Adrenal gland (tissue), 5 donors: ENCODE measurements around the gene PRPF8.
A peak's percentile ranks its signal among the peaks of the same experiment; 100 is the strongest.

Experiments
- POLR2A ChIP-seq, 2 donors: fragments of 450-650 bp; IDR thresholded peaks; one replicate each; pipeline ENCODE4 v1.6.1; 2017; ENCODE audit warnings: antibody characterized with exemption in 2 of 2, mild to moderate bottlenecking in 2 of 2, moderate library complexity in 1 of 2
- TF ChIP-seq, protein P1 (sequence below), 6 experiments: fragments of 450-650 bp in 4 of 6; fragments of 200-600 bp in 2 of 6; sonication (generic) in 1 of 6; IDR thresholded peaks; 1 replicate in 5 of 6; 2 replicates in 1 of 6; pipeline versions ENCODE4 v1.5.1 to v1.8.0; 2016 to 2021; ENCODE audit warnings: antibody characterized with exemption in 6 of 6, mild to moderate bottlenecking in 2 of 6, moderate library complexity in 1 of 6
- donor health status: DM: no; HTN: no; CAD: no.

DNA sequence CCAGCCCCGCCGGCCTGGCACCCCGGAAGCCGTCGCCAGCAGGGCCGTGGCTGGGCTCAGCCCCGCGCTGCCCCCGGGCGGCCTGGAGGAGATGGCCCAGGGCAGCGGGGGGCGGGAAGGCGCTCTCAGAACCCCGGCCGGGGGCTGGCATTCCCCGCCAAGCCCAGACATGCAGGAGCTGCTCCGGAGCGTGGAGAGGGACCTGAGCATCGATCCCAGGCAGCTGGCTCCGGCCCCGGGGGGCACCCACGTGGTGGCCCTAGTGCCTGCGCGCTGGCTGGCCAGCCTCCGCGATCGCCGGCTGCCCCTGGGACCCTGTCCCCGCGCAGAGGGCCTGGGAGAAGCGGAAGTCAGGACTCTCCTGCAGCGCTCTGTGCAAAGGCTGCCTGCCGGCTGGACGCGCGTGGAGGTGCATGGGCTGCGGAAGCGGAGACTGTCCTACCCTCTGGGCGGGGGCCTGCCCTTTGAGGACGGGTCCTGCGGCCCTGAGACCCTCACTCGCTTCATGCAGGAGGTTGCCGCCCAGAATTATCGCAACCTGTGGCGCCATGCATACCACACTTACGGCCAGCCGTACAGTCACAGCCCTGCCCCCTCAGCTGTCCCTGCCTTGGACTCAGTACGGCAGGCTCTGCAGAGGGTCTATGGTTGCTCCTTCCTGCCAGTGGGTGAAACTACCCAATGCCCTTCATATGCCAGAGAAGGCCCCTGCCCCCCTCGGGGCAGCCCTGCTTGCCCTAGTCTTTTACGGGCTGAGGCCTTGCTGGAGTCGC, 40.4 kb upstream of the PRPF8 start:
- TF ChIP-seq, protein P1, sequence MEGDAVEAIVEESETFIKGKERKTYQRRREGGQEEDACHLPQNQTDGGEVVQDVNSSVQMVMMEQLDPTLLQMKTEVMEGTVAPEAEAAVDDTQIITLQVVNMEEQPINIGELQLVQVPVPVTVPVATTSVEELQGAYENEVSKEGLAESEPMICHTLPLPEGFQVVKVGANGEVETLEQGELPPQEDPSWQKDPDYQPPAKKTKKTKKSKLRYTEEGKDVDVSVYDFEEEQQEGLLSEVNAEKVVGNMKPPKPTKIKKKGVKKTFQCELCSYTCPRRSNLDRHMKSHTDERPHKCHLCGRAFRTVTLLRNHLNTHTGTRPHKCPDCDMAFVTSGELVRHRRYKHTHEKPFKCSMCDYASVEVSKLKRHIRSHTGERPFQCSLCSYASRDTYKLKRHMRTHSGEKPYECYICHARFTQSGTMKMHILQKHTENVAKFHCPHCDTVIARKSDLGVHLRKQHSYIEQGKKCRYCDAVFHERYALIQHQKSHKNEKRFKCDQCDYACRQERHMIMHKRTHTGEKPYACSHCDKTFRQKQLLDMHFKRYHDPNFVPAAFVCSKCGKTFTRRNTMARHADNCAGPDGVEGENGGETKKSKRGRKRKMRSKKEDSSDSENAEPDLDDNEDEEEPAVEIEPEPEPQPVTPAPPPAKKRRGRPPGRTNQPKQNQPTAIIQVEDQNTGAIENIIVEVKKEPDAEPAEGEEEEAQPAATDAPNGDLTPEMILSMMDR (IDR thresholded peaks at IDR 0.05) = peak in 2 of 6 experiments; percentile 14 to 31
- no peak for TF ChIP-seq POLR2A (IDR thresholded peaks at IDR 0.05)
